H9 (cell line): ENCODE data around the gene LRRFIP1. TPM values are rescaled to one million over a fixed set of nuclear protein-coding genes. Genes with fewer than 3 reads are reported as not detected.
A peak's percentile ranks its signal among the peaks of the same experiment; 100 is the strongest.

Experiments used
- DNase-seq: peaks from one replicate; pipeline ENCODE4 v3.0.0-alpha.2; 2017
- H2AFZ ChIP-seq: one replicate; pipeline ENCODE4 v1.6.1; 2013; ENCODE audit warnings: mild to moderate bottlenecking, low read length, control low read depth, moderate library complexity
- H2AK5ac ChIP-seq: 2 replicates; pipeline ENCODE4 v1.6.1; 2013; ENCODE audit warnings: low read length, control low read depth, mixed read lengths; ENCODE audit not compliant: insufficient read length
- H2BK120ac ChIP-seq: one replicate; pipeline ENCODE4 v1.6.1; 2013; ENCODE audit warnings: low read depth, mild to moderate bottlenecking, low read length, control low read depth, inconsistent platforms; ENCODE audit not compliant: poor library complexity, severe bottlenecking
- H2BK12ac ChIP-seq: 2 replicates; pipeline ENCODE4 v1.6.1; 2013; ENCODE audit warnings: low read length, control low read depth, mixed read lengths, low read depth; ENCODE audit not compliant: insufficient read length
- H2BK15ac ChIP-seq: 2 replicates; pipeline ENCODE4 v1.6.1; 2013; ENCODE audit warnings: low read depth, low read length, control low read depth
- H2BK20ac ChIP-seq: one replicate; pipeline ENCODE4 v1.6.1; 2013; ENCODE audit warnings: low read depth, mild to moderate bottlenecking, low read length, control low read depth, inconsistent platforms; ENCODE audit not compliant: poor library complexity, severe bottlenecking
- H2BK5ac ChIP-seq: 2 replicates; pipeline ENCODE4 v1.6.1; 2013; ENCODE audit warnings: low read length, control low read depth, mixed read lengths; ENCODE audit not compliant: insufficient read length
- H3K14ac ChIP-seq: 2 replicates; pipeline ENCODE4 v1.6.1; 2013; ENCODE audit warnings: low read length, control low read depth; ENCODE audit not compliant: insufficient read depth
- H3K18ac ChIP-seq: 2 replicates; pipeline ENCODE4 v1.6.1; 2013; ENCODE audit warnings: low read depth, mild to moderate bottlenecking, mixed read lengths, low read length, control low read depth; ENCODE audit not compliant: insufficient read length
- H3K23ac ChIP-seq: 2 replicates; pipeline ENCODE4 v1.6.1; 2013; ENCODE audit warnings: low read length, control low read depth, mixed read lengths, low read depth; ENCODE audit not compliant: insufficient read length
- H3K23me2 ChIP-seq: 2 replicates; pipeline ENCODE4 v1.6.1; 2013; ENCODE audit warnings: low read depth, mild to moderate bottlenecking, mixed read lengths, low read length, control low read depth; ENCODE audit not compliant: insufficient read length, poor library complexity, severe bottlenecking
- H3K27ac ChIP-seq: 2 replicates; pipeline ENCODE4 v1.5.1; 2013; ENCODE audit warnings: low read length, control low read depth, mixed read lengths, low read depth; ENCODE audit not compliant: insufficient read length
- H3K27me3 ChIP-seq: 2 replicates; pipeline ENCODE4 v1.6.1; 2013; ENCODE audit warnings: low read length, control low read depth, inconsistent platforms; ENCODE audit not compliant: insufficient read depth
- H3K4ac ChIP-seq: 2 replicates; pipeline ENCODE4 v1.6.1; 2013; ENCODE audit warnings: low read depth, mild to moderate bottlenecking, control low read depth, inconsistent platforms, low read length, moderate library complexity
- H3K4me1 ChIP-seq: 2 replicates; pipeline ENCODE4 v1.6.1; 2013; ENCODE audit warnings: low read length, control low read depth, inconsistent platforms; ENCODE audit not compliant: insufficient read depth
- H3K4me2 ChIP-seq: 2 replicates; pipeline ENCODE4 v1.6.1; 2013; ENCODE audit warnings: low read length, control low read depth, mixed read lengths; ENCODE audit not compliant: insufficient read length, insufficient read depth
- H3K56ac ChIP-seq: 2 replicates; pipeline ENCODE4 v1.6.1; 2013; ENCODE audit warnings: low read depth, mild to moderate bottlenecking, mixed read lengths, low read length, control low read depth; ENCODE audit not compliant: insufficient read length
- H3K79me1 ChIP-seq: 2 replicates; pipeline ENCODE4 v1.6.1; 2013; ENCODE audit warnings: low read depth, mild to moderate bottlenecking, moderate library complexity, low read length, control low read depth, inconsistent platforms; ENCODE audit not compliant: insufficient read depth, poor library complexity, severe bottlenecking
- H3K79me2 ChIP-seq: 2 replicates; pipeline ENCODE4 v1.6.1; 2013; ENCODE audit warnings: low read length, control low read depth, inconsistent platforms; ENCODE audit not compliant: insufficient read depth
- H3K9ac ChIP-seq: 2 replicates; pipeline ENCODE4 v1.6.1; 2013; ENCODE audit warnings: low read length, control low read depth, mixed read lengths; ENCODE audit not compliant: insufficient read length; ENCODE audit errors: extremely low read depth
- H3K9me3 ChIP-seq: one replicate; pipeline ENCODE4 v1.6.1; 2013; ENCODE audit warnings: low read depth, low read length, inconsistent platforms; ENCODE audit not compliant: control insufficient read depth
- H3T11ph ChIP-seq: one replicate; pipeline ENCODE4 v1.6.1; 2013; ENCODE audit warnings: mild to moderate bottlenecking, low read length, control low read depth, inconsistent platforms
- H4K20me1 ChIP-seq: one replicate; pipeline ENCODE4 v1.6.1; 2013; ENCODE audit not compliant: control insufficient read depth, insufficient read length, insufficient read depth
- H4K5ac ChIP-seq: 2 replicates; pipeline ENCODE4 v1.6.1; 2013; ENCODE audit warnings: low read depth, mild to moderate bottlenecking, mixed read lengths, low read length, control low read depth; ENCODE audit not compliant: insufficient read length
- H4K8ac ChIP-seq: replicated peaks from 2 replicates; pipeline ENCODE4 v1.6.1; 2013; ENCODE audit warnings: low read length, control low read depth, mixed read lengths, low read depth; ENCODE audit not compliant: insufficient read length
- H4K91ac ChIP-seq: 2 replicates; pipeline ENCODE4 v1.6.1; 2013; ENCODE audit warnings: low read depth, mild to moderate bottlenecking, moderate library complexity, mixed read lengths, low read length, control low read depth; ENCODE audit not compliant: insufficient read length
- H3K27ac Mint-ChIP-seq, 3 experiments: 2 replicates in 2 of 3; 3 replicates in 1 of 3; pipeline ENCODE4 v1.8.0; 2020 to 2021; ENCODE audit warnings: mixed read lengths in 3 of 3, mild to moderate bottlenecking in 1 of 3, moderate library complexity in 1 of 3
- H3K27me3 Mint-ChIP-seq: 2 replicates; pipeline ENCODE4 v1.8.0; 2021; ENCODE audit warnings: low read depth, mild to moderate bottlenecking, moderate library complexity, mixed read lengths
- H3K36me3 Mint-ChIP-seq, 3 experiments: 2 replicates in 2 of 3; 3 replicates in 1 of 3; pipeline ENCODE4 v1.8.0; 2020 to 2021; ENCODE audit warnings: low read depth in 3 of 3, mixed read lengths in 3 of 3; ENCODE audit not compliant: insufficient read depth in 1 of 3
- H3K4me1 Mint-ChIP-seq, 2 experiments: 2 replicates each; pipeline ENCODE4 v1.8.0; 2020; ENCODE audit warnings: mixed read lengths in 2 of 2
- H3K4me3 Mint-ChIP-seq, 2 experiments: 2 replicates in 1 of 2; 3 replicates in 1 of 2; pipeline ENCODE4 v1.8.0; 2020 to 2021; ENCODE audit warnings: mild to moderate bottlenecking in 2 of 2, mixed read lengths in 2 of 2, moderate library complexity in 1 of 2
- H3K9me3 Mint-ChIP-seq, 2 experiments: 2 replicates in 1 of 2; 3 replicates in 1 of 2; pipeline ENCODE4 v1.8.0; 2020; ENCODE audit warnings: mild to moderate bottlenecking in 2 of 2, mixed read lengths in 2 of 2, moderate library complexity in 1 of 2
- WGBS: extraction: QIAGEN DNeasy Blood & Tissue Kit; methylation state at CpG from one replicate; pipeline ENCODE4 v1.1.7; 2013; ENCODE audit warnings: missing lambda C conversion rate, low lambda C conversion rate, mixed read lengths; ENCODE audit not compliant: insufficient read length; ENCODE audit errors: extremely low coverage; 5-methylcytosine and 5-hydroxymethylcytosine counted together
- total RNA-seq: library from RNA; stranded (reverse); gene quantifications from 2 replicates; pipeline ENCODE4 v1.2.1, GENCODE V29; 2021
- TF ChIP-seq, protein P1 (sequence below): fragments of 200-600 bp; sonication (generic); conservative IDR thresholded peaks from 3 replicates; pipeline ENCODE4 v1.8.0; 2021; ENCODE audit warnings: antibody characterized with exemption, mild to moderate bottlenecking

LRRFIP1 gene
- total RNA-seq, 1 experiment from 2014 or later = 38.5 TPM

- H3K18ac ChIP-seq = no peak within 1 kb of the TSS
- H3K23me2 ChIP-seq = no peaks in the 10 kb centered on the region
- H3K4me2 ChIP-seq = no peak within 1 kb of the TSS
- peak; percentile 39 for DNase-seq
- no peak within 1 kb of the TSS for H2BK120ac ChIP-seq
- Mint-ChIP-seq H3K36me3 (no peaks in the 10 kb centered on the region), H3K4me3 (no peak within 1 kb of the TSS), H3K27me3 (no peaks in the 10 kb centered on the region; the same call in 1 of the 2 replicates), H3K27ac (no peak within 1 kb of the TSS), H3K4me1 (no peaks in the 10 kb centered on the region), H3K9me3 (peaks cover 1 to 9% of the 10 kb centered on the region in 2 experiments; a peak in 2 of 5 replicates)
- H3K9me3 ChIP-seq = no peaks in the 10 kb centered on the region
- H3K9ac ChIP-seq = no peak within 1 kb of the TSS
- H3K27me3 ChIP-seq = no peaks in the 10 kb centered on the region
- no peak within 1 kb of the TSS for H3K56ac ChIP-seq
- H2BK5ac ChIP-seq = no peak within 1 kb of the TSS
- WGBS = no CpG with 5 or more reads among the region's 84 CpGs
- no peaks in the 10 kb centered on the region for H4K20me1 ChIP-seq
- no peak within 1 kb of the TSS for H2AFZ ChIP-seq
- no peaks in the 10 kb centered on the region for H3K79me2 ChIP-seq
- no peak within 1 kb of the TSS for H4K91ac ChIP-seq
- H3K4me1 ChIP-seq = no peaks in the 10 kb centered on the region
- H3K23ac ChIP-seq = no peak within 1 kb of the TSS
- H3T11ph ChIP-seq = no peak within 1 kb of the TSS
- H2BK12ac ChIP-seq = no peak within 1 kb of the TSS
- no peak within 1 kb of the TSS for H4K5ac ChIP-seq
- H3K27ac ChIP-seq = no peak within 1 kb of the TSS
- no peak within 1 kb of the TSS for H3K4ac ChIP-seq
- no peak within 1 kb of the TSS for H2AK5ac ChIP-seq
- no peak within 1 kb of the TSS for H3K14ac ChIP-seq
- H3K79me1 ChIP-seq = no peaks in the 10 kb centered on the region
- TF ChIP-seq, protein P1, sequence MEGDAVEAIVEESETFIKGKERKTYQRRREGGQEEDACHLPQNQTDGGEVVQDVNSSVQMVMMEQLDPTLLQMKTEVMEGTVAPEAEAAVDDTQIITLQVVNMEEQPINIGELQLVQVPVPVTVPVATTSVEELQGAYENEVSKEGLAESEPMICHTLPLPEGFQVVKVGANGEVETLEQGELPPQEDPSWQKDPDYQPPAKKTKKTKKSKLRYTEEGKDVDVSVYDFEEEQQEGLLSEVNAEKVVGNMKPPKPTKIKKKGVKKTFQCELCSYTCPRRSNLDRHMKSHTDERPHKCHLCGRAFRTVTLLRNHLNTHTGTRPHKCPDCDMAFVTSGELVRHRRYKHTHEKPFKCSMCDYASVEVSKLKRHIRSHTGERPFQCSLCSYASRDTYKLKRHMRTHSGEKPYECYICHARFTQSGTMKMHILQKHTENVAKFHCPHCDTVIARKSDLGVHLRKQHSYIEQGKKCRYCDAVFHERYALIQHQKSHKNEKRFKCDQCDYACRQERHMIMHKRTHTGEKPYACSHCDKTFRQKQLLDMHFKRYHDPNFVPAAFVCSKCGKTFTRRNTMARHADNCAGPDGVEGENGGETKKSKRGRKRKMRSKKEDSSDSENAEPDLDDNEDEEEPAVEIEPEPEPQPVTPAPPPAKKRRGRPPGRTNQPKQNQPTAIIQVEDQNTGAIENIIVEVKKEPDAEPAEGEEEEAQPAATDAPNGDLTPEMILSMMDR = no peak
- H2BK20ac ChIP-seq = no peak within 1 kb of the TSS
- no peak within 1 kb of the TSS for H4K8ac ChIP-seq
- H2BK15ac ChIP-seq = no peak within 1 kb of the TSS
Measured at GRCh38 chr2:237798236-237799059, 171.1 kb downstream of the LRRFIP1 start, which contains the start of gene RBM44. RBM44 (plus strand) TSS chr2:237798779; CDS start chr2:237813610, 14,831 bp downstream.
